SIG-M5 treated with dmso at 0.1 percent for 504 hours (cell line): ENCODE measurements around the gene TDRD9.

ENCODE experiments used
- DNase-seq: peaks from one replicate; lab custom pipeline; 2025; ENCODE audit not compliant: unreplicated experiment; lab: John Stamatoyannopoulos, UW

The TDRD9 gene

DNA sequence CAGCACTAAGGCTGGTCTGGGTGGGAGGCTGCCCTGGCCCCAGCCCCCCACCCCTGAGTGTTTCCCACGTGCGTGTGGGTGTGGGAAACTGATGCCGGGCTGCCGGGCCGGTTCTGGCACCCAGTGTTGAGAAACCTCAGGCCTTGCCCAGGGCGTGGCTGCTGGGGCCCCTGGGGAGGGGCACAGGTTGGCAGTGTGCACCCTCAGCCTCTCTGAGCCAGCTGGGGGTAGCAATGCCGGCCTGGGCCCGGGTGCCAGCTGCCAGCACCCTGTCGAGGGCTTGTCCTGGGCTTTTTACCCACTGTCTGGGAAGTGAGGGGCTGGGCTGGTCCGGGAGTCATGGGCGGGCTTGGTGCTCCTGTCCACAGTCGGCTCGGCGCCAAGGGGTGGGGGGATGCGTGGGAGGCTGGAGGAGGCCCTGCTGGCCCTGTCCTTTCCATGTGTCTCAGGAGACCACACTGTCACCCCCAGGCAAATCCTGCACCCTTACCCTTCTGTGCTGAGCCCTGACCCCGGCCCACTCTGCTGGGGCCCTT lies 172.9 kb downstream of the TDRD9 start:
- no peak for DNase-seq

GRCh38 chr14:104101651-104102281 lies 173.5 kb downstream of the TDRD9 start:
- DNase-seq = no peak
